Measurements from ENCODE around the gene MBNL1. TPM values are rescaled to one million over a fixed set of nuclear protein-coding genes. Genes with fewer than 3 reads are reported as not detected.

The MBNL1 gene
- total RNA-seq, 1 donor, result 465 TPM

- no peak overlapping the region for H3K4me3 ChIP-seq (ENCODE audit: low read depth, low read length)
- TF ChIP-seq CTCF (IDR thresholded peaks at IDR 0.05; ENCODE audit: insufficient read depth, low read length), result no peak
- DNase-seq (ENCODE audit: low read depth), result peak; percentile 25
Measured at GRCh38 chr3:152374262-152374990, 105.7 kb downstream of the MBNL1 start.

- peak; percentile 46 for DNase-seq (ENCODE audit: low read depth)
- no peak overlapping the region for H3K4me3 ChIP-seq (ENCODE audit: low read depth, low read length)
- TF ChIP-seq CTCF (IDR thresholded peaks at IDR 0.05; ENCODE audit: insufficient read depth, low read length), result no peak
Measured at GRCh38 chr3:152375546-152375945, 106.8 kb downstream of the MBNL1 start.

- H3K4me3 ChIP-seq (ENCODE audit: low read depth, low read length), result no peak overlapping the region
- TF ChIP-seq CTCF (IDR thresholded peaks at IDR 0.05; ENCODE audit: insufficient read depth, low read length), result no peak
- peak; percentile 66 for DNase-seq (ENCODE audit: low read depth)
Measured at GRCh38 chr3:152376351-152377183, 107.8 kb downstream of the MBNL1 start.

GRCh38 chr3:152377184-152377570 lies 108.4 kb downstream of the MBNL1 start:
- no peak for TF ChIP-seq CTCF (IDR thresholded peaks at IDR 0.05; ENCODE audit: insufficient read depth, low read length)
- no peak overlapping the region for H3K4me3 ChIP-seq (ENCODE audit: low read depth, low read length)
- DNase-seq (ENCODE audit: low read depth), result no peak

- no peak overlapping the region for H3K4me3 ChIP-seq (ENCODE audit: low read depth, low read length)
- no peak for TF ChIP-seq CTCF (IDR thresholded peaks at IDR 0.05; ENCODE audit: insufficient read depth, low read length)
- no peak for DNase-seq (ENCODE audit: low read depth)
Measured at GRCh38 chr3:152379415-152380042, 110.8 kb downstream of the MBNL1 start.

- TF ChIP-seq CTCF (IDR thresholded peaks at IDR 0.05; ENCODE audit: insufficient read depth, low read length), result no peak
- H3K4me3 ChIP-seq (ENCODE audit: low read depth, low read length), result no peak overlapping the region
- DNase-seq (ENCODE audit: low read depth), result no peak
Measured at GRCh38 chr3:152380043-152380442, 111.3 kb downstream of the MBNL1 start.

All from fibroblast of the aortic adventitia (primary cell).